Right renal pelvis (tissue), 4 donors: ENCODE data around the gene ARF5. TPM values are rescaled to one million over a fixed set of nuclear protein-coding genes. Genes with fewer than 3 reads are reported as not detected.
"Not testable (repeated sequence)": the region's sequence is repeated elsewhere in the genome, so short reads cannot be mapped to it uniquely, and the experiment has no call there.

Experiments used
- DNase-seq, 4 donors: peaks; one replicate each; pipeline ENCODE4 v3.0.0-alpha.2; 2013; ENCODE audit warnings: low read depth in 4 of 4, low spot score in 3 of 4, missing footprints in 1 of 4
- polyA plus RNA-seq, 4 donors: library from polyadenylated mRNA; unstranded; fragments of 120-200 nt; gene quantifications; one replicate each; pipeline ENCODE4 v1.2.1, GENCODE V29; 2013; ENCODE audit not compliant: insufficient read length in 4 of 4

ARF5 gene
- polyA plus RNA-seq: 100 to 1,000 TPM; 184 to 239 (median 190) TPM

- DNase-seq: peak; percentile 71 to 80 (median 74)
Measured at GRCh38 chr7:127588019-127588696, at the start of gene ARF5. TSS of gene ARF5 (plus strand) at chr7:127588411. CDS start at chr7:127588499, 88 bp downstream.

GRCh38 chr7:127539116-127539515, 49.1 kb upstream of the ARF5 start:
- DNase-seq: no peak

GRCh38 chr7:127540461-127540860, 47.8 kb upstream of the ARF5 start:
- DNase-seq: not testable (repeated sequence)

GRCh38 chr7:127541548-127541947, 46.7 kb upstream of the ARF5 start:
- no peak for DNase-seq

GRCh38 chr7:127546313-127546712, 41.9 kb upstream of the ARF5 start:
- DNase-seq: no peak

- no peak for DNase-seq
Measured at GRCh38 chr7:127550247-127550646, 38.0 kb upstream of the ARF5 start.

- DNase-seq: no peak
Measured at GRCh38 chr7:127551941-127552340, 36.3 kb upstream of the ARF5 start.

GRCh38 chr7:127556404-127556803, 31.8 kb upstream of the ARF5 start:
- DNase-seq: no peak

- DNase-seq: no peak
Measured at GRCh38 chr7:127557803-127558202, 30.4 kb upstream of the ARF5 start.

- no peak for DNase-seq
Measured at GRCh38 chr7:127566242-127566641, 22.0 kb upstream of the ARF5 start.

GRCh38 chr7:127568034-127568433, 20.2 kb upstream of the ARF5 start:
- not testable (repeated sequence) for DNase-seq

GRCh38 chr7:127571741-127572505, 16.3 kb upstream of the ARF5 start:
- no peak for DNase-seq

- no peak for DNase-seq
Measured at GRCh38 chr7:127578036-127578684, 10.1 kb upstream of the ARF5 start.

- DNase-seq: no peak
Measured at GRCh38 chr7:127578711-127579275, 9.4 kb upstream of the ARF5 start.

GRCh38 chr7:127580612-127581011, 7.6 kb upstream of the ARF5 start:
- DNase-seq: no peak

GRCh38 chr7:127581716-127582115, 6.5 kb upstream of the ARF5 start:
- no peak for DNase-seq

GRCh38 chr7:127582361-127582760, 5.8 kb upstream of the ARF5 start:
- no peak for DNase-seq

- no peak for DNase-seq
Measured at GRCh38 chr7:127584648-127585043, 3.6 kb upstream of the ARF5 start.

GRCh38 chr7:127585044-127585953, 2.9 kb upstream of the ARF5 start, which contains the start of gene GCC1:
TSS of gene GCC1 (minus strand) at chr7:127585596. CDS start at chr7:127585182, 414 bp downstream.
- peak; percentile 80 to 91 (median 82) for DNase-seq

- DNase-seq: no peak
Measured at GRCh38 chr7:127586346-127586745, 1.9 kb upstream of the ARF5 start.
